ENCODE data around the gene MAML1.
"Not testable (repeated sequence)": the region's sequence is repeated elsewhere in the genome, so short reads cannot be mapped to it uniquely, and the experiment has no call there.

Gene MAML1

DNA sequence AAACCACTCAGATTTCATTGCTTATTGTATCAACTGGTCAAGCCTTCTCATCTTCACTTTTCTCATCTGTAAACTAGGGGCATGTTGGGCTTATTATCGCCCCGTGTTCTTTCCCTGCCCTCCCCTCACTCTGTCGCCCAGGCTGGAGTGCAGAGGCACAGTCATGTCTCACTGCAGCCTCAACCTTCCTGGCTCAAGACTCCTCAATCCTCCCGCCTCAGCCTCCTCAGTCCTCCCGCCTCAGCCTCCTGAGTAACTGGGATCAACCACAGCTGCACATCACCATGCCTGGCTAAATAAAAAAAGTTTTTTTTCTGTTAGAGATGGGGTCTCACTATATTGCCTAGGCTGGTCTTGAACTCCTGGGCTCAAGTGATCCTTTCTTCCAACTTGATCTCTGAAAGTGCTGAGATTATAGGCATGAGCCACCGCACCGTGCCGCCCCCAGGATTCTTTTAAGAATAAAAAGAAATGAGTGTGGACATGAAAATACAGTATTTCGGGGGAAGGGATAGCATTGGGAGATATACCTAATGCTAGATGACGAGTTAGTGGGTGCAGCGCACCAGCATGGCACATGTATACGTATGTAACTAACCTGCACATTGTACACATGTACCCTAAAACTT, 2.0 kb downstream of the MAML1 start:
- no peak for DNase-seq

DNA sequence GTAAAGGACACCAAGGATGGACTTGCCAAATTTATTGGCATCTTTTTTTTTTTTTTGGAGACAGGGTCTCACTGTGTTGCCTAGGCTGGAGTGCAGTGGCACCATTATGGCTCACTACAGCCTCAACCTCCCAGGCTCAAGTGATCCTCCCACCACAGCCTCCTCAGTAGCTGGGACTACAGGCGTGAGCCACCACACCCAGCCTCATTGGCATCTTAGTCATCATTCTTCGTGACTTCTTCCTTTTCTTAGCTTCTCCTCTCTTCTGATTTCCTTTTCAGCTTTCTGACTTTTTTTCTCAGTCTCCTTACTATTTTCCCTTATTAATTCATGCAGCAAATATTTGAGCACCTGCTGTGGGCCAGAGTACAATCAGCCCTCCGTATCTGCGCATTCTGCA, 6.1 kb downstream of the MAML1 start:
- no peak for DNase-seq

DNA sequence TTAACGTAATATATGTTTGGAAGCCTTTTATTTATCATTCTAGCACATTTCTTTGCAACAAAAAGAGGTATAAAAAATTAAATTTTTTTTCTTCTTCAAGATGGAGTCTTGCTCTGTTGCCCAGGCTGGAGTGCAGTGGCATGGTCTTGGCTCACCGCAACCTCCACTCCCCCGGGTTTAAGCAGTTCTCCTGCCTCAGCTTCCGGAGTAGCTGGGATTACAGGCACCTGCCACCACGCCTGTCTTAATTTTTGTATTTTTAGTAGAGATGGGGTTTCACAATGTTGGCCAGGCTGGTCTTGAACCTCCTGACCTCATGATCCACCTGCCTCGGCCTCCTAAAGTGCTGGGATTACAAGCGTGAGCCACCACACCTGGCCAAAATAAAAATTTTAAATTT, 11.5 kb downstream of the MAML1 start:
- not testable (repeated sequence) for DNase-seq

DNA sequence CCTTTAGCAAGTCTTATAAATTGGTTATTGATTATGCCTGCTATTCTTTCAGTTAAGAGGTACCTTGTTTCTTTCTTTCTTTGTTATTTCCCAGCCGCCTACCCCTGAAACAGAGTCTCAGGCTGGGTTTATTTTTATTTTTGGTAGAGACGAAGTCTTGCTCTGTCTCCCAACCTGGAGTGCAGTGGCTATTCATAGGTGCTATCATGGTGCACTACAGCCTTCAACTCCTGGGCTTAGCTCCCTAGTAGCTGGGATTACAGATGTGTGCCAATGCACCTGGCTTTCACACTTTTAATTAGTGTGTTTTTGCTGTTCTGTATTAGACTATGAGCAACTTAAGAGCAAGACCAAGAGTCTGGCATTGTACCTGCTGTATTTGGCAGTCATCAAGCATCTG, 14.2 kb downstream of the MAML1 start:
- DNase-seq, result no peak

DNA sequence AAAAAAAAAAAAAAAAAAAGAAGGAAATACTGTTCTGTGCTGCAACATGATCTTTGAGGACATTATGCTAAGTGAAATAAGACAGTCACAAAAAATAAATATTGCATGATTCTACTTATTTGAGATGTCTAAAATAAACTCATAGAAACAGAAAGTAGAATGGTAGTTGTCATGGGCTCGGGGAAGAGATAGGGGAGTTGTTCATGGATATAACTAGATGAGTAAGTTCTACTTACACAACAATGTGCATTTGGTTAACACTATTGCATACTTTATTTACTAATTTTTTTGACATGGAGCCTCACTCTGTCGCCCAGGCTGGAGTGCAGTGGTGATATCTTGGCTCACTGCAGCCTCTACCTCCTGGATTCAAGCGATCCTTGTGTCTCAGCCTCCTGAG, 15.2 kb downstream of the MAML1 start:
- no peak for DNase-seq

DNA sequence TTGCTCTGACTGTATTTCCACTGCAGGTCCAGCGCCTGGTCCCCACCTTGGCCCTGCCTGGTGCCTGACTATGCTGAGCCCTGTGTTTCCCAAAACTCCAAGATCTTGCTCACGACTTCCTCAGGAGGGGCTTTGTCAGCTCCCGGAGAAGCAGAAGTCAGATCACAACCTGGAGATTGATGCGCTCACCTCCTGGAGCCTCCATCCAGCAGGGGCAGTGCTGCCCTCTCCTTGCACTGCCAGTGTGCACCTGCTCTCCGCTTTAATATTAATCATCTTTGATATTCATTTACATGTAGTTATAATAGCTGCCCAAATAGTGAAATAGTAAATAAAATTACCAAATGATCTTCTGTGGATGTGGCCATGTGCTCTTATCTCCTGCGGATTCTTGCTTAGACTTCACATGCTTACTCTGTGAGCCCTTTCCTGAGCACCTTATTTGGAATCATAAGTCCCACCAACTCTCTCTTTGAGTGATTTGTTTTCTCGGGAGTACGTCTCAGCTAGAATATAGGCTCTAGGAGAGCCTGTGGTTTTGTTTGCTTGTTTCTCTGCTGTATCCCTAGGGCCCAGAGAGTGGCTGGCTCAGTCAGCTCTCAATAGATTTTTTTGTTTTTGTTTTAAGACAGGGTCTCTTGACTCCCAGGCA, 17.4 kb downstream of the MAML1 start:
- DNase-seq, result no peak

DNA sequence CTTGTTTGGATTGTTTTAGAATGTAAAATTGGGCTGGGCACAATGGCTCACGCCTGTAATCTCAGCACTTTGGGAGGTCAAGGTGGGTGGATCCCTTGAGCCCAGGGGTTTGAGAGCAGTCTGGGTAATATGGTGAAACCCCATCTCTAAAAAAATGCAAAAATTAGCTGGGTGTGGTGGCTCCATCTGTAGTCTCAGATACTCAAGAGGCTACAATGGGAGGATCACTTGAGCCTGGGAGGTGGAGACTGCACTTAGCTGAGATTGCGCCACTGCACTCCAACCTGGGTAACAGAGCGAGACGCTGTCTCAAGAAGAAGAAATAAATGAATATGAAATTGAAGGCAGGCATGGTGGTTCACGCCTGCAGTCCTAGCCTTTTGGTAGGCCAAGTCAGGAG, 21.3 kb downstream of the MAML1 start:
- DNase-seq, result no peak

DNA sequence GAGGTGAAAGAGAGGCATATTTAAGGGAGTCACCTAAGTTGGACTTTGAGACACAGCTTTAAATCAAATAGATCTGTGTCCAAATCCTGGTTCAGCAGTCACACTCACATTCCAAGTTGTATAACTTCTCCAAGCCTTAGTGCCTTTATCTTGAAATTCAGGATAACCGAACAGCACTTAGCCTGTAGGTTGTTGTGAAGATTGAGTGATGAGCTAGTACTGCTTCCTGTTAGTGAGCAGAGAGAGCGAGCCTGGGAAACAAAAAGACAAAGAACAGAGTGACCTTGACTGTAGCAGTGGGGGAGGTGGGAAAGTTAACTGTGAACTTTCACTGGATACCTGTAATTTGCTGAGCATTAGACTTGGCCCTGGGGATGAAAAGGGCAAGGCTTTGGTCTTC, 22.4 kb downstream of the MAML1 start:
- no peak for DNase-seq

DNA sequence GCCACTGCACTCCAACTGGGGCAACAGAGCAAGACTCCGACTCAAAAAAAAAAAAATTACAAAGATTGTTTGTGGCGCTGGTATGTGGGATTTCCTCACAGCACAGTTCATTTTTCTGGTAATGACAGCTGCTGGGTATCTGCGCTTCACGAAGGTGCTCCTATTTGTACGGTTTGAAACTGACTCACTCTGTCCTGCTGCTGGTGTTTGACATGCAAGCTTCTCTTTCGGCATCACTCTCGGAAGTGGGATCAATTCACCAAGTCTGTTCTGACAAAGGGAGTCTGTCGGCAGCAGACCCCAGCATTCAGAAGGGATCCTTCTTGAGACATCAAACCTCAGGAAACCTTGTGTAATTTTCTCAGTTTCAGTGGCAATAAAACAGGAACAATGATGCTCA, 26.3 kb downstream of the MAML1 start:
- DNase-seq, result no peak

DNA sequence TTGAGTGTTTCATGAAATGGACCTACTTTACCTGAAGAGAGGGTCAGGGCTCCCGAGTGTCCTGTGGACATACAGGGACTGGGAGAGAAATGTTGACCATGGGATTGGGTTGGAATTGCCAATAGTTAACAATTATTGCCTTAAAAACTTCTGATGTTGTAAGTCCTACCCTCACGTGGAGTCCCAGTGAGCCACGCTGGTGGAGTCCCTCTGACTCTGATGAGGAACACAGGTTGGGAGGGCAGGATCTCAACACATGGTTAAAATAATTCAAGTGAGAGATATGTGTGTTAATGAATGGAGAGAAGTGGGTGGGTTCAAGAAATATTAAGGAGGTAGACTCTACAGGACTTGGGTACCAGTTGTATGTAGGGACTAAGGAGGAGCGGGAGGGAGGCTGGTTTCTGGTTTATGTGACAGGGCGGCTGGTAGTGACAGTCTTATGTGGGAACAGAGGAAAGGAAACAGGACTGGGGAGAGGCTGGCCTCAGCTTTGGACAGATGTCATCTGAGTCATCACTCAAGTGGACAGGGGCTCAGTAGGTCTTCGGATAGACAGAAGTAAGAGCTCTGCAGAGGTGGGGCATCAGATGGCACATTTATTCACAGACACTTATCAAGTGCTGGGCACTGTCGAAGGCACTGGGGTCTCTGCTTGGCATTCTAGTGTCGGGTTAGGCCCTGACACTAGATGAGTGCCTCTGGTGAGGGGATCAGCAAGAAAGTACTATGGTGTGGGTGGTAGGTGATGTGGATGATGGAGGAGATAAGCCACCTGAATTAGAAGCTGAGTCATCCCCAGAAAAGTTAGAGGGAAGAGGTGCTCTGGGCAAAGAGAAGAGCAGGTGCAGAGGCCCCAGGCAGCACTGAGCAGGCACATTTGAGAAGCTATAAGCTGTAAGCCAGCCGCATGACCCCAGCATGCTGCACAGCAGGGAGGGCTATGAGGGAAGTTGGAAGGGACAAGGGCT, 27.2 kb downstream of the MAML1 start:
- DNase-seq, result no peak

DNA sequence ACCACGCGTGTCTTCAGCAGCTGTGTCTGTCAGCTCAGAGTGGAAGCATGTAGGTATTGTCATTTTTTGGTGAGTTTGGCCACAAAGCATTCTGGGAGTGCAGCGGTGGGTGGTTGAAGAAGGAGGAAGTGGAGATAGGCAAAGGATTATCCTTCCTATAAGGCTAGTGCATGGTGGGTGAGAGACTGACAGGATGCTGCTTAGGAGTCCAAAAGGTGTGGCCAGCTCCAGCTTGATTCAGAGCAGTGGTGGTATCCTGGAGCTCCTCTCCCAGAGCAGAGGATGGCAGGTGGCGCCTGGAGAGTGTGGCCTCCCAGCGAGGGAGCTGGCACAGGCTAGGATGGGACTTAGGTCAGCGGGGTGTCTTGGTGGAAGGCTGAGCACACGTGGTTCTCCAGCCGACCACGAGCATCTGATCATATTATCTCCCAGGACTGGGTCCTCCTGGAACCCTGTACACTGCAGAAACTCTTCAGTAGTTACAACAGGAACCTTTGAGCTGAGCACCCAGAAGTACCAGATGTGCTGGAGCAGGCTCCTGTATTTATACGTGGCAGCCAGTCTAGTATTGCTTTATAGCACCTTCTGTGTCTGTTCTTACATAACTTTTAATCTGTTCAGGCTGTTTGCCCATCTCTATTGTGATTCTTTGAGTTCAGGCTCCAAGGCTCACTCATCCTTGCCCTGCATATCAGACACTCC, 29.6 kb downstream of the MAML1 start:
- peak; percentile 32 for DNase-seq

DNA sequence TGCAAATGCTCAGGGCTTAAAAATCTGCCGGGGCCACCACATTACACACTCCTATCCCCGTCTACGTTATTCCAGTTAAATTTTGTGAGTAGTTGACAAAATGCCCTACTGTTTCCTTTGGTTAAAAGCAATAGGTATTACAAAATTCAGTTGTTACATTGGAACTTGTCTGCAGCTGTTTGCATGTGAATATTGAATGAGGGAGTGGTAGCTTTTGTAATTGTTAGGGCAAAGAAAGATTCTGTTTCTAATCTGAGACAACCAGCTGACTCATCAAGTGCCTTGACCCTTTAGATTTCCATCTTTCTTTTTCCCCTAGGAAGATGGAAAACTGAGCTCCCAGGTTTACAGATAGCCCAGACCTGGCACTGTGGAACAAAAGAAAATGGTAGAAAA, 30.2 kb downstream of the MAML1 start:
- DNase-seq, result no peak

DNA sequence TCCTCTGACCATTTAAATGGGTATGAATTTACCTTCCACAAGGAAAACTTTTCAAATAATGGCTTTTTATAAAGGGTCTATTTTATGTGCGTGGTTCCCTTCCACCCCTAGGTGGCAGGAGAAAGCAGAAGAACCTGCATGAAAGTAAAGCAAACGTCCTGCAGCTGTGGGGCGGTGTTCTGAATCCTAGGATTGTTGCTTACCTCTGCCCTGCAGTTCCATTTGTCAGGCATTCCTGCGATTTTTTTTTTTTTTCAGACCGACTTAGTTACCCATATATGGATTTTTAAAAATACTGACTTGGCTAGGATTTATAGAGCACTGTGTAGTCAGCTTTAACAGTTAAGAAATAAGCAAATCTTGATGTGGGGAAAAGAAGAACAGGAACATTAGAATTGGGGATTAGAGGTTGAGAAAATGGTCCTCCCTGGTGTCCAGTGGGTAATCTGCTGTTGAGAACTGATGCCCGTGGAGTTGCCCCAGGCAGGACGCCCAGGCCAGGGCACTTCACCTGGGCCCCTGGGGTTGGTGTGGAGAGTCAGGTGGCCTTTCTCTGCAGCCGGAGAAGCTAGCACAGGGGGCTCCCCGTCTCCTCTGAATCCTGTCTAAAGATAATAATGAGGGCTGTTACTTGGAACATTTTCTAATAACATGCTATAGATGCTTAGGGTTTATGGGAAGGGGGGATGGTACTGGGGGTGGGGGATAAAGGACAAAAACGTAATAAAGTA, 30.8 kb downstream of the MAML1 start:
- DNase-seq, result no peak

DNA sequence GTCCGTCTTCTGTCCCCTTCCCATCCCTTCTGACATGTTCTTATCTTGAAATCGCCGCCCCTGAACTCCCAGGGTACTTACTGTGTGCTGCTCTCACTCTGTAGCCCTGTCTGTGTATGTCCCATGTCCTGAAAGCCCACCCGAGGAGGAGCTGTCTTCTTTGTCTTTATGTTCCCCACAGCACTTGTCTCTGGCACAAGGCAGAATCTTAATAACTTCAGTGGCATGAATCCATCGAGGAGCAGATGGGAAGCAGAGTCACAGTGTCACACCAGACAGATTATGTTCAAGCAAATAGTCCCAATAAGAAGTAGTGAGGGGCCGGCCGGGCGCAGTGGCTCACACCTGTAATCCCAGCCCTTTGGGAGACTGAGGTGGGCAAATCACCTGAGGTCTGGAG, 31.4 kb downstream of the MAML1 start:
- no peak for DNase-seq

DNA sequence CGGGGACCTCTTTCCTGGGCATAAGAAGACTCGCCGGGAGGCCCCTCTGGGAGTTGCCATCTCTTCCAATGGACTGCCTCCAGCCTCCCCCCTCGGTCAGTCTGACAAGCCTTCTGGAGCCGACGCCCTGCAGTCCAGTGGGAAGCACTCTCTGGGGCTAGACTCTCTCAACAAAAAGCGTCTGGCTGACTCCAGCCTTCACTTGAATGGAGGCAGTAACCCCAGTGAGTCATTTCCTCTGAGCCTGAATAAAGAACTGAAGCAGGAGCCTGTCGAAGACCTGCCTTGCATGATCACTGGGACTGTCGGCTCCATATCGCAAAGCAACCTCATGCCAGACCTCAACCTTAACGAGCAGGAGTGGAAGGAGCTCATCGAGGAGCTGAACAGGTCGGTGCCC, 32.8 kb downstream of the MAML1 start:
- DNase-seq, result no peak

DNA sequence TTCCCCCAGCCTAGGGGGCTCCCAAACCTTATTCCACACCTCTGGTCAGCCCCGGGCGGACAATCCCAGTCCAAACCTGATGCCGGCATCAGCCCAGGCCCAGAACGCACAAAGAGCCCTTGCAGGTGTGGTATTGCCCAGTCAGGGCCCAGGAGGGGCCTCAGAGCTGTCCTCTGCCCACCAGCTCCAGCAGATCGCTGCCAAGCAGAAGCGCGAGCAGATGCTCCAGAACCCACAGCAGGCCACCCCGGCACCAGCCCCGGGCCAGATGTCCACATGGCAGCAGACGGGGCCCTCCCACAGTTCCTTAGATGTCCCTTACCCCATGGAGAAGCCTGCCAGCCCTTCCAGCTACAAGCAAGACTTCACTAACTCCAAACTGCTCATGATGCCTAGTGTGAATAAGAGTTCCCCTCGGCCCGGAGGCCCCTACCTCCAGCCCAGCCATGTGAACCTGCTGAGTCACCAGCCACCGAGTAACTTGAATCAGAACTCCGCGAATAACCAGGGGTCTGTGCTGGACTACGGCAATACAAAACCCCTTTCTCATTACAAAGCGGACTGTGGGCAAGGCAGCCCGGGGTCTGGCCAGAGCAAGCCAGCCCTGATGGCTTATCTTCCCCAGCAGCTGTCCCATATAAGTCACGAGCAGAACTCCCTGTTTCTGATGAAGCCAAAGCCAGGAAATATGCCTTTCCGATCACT, 33.6 kb downstream of the MAML1 start:
- DNase-seq, result no peak

DNA sequence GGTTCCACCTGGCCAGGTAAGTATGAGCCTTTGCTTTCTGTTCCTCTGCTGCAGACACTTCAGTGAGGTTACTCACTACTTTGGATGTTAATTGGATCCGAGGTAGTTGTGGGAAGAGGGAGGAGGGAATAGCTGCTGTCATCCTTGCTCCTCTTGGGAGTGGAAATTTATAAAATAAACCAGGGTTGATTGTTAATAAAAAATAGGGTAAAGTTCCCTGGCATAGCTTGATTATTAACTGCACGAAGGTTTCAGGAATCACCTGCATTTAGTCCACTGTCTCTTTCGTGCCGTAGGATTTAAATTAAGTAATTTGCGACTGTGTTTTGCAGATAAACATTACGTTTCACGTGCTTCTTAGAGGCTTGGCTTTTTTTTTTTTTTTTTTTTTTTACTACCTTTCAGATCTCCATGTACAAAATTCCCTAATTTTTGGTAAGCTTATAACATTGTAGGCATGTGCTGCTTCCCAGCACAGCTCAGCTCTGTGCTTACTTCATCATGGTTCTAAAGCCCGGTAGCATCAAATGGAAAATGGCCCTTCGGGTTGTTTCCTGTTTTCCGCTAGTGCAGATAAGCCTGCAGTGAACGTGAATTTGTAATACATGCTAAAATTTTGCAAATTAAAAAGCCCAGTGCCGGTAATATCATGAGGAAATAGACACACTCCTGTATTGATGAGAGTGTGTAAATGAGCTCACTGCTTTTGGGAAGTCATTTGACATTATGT, 34.3 kb downstream of the MAML1 start:
- DNase-seq, result no peak

DNA sequence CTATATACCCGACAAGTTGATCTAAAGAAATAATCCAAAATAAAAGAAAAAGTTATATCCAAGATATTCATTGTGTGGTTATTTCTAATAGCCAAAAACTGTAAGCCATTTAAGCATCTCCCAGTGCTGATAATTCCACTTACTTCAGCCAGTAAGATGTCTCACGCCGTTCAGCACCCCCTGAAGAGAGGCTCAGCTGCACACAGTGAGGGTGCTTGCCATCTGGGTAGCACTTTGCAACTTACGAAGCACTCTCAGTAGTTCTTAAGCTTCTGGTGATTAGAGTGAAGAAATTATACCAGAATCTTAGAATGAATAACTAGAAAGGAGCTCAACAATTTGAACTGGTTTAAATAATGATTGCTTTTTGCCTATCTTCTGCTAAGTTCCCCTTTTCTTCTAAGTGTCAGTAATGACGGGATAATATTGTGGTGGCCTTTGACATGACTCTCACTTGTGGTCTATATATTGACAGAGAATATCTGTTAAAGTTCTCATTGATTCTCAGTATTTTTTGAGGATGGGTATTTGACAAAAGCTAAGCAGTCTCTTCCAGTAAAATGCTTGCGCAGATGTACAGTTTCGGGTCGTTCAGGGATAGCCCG, 35.0 kb downstream of the MAML1 start:
- no peak for DNase-seq

DNA sequence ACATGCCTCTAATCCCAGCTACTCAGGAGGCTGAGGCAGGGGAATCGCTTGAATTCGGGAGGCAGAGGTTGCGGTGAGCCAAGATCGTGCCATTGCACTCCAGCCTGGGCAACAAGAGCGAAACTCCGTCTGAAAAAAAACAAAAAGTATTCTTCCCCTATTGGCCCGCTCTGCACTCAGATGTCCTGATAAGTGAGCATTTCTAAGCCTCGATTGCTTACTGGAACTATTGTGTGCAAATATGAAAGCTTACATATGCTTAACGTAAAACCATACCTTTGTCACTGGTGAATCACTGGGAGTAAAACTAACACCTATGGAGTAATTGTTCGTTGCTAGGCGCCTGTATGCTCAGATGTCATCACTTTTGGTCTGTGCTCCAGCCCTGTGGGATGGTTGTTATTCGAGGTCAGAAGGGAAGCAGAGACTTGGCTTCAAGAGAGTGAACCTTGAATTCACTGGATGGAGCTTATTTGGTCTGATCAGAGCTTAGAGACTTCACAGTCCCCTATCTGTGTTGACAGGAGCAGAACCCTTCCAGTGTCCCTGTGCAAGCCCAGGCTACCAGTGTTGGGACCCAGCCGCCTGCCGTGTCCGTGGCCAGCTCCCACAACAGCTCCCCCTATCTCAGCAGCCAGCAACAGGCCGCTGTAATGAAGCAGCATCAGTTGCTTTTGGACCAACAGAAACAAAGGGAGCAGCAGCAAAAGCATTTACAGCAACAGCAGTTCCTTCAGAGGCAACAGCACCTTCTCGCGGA, 35.9 kb downstream of the MAML1 start:
- DNase-seq, result no peak

DNA sequence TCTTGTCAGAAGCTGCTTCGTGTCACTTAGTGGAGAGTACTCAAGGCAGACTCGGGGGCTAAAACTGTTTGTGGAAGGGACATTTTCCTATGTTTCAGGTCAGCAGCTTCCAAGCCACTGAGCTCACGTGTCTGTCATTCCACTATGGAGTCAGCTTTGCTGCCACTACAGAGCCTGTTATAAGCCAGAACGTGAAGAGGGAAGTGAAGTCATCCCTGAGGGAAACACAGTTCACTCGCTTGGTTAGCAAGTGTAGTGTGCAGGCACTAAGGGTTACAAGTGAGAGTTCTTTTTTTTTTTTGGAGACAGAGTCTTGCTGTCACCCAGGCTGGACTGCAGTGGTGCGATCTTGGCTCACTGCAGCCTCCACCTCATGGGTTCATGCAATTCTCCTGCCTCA, 36.6 kb downstream of the MAML1 start:
- DNase-seq, result no peak

Measured in NCI-H524 treated with DMSO at 0.1 percent for 48 hours (cell line).